ENCODE measurements around the gene HEXD.

The HEXD gene

DNA sequence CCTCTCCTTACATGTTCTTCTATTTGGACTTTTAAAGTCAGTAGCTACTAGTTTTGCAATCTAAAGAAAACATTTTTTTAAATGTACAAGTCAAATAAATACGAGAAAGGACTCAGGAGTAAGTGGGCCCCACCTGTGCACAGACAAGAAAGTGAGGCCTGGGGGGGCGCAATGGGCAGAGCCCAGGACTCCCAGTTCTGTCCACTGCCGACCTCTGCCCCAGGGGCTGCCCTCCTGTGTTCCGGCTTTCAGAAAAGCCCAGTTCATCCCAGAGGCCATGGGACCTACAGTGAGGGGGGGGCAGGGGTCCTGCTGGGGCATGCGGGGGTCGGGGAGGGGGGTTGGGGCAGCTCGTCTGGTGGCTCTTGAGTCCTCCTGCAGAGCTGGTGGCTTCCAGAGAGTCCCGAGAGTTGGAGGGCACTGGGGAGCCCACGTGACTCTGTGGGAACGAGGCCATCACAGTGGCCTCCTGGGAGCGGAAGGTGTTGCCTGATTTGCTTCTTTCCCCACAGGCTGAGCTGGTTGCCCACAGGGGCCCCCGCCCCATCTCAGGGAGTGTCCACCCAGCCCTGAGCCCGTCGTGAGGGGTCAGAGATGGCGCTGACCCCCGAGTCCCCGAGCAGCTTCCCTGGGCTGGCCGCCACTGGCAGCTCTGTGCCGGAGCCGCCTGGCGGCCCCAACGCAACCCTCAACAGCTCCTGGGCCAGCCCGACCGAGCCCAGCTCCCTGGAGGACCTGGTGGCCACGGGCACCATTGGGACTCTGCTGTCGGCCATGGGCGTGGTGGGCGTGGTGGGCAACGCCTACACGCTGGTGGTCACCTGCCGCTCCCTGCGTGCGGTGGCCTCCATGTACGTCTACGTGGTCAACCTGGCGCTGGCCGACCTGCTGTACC is 44.2 kb upstream of the HEXD start:
- Histone ChIP-seq H3K14ac (ENCODE audit: low read length in 2 of 2) (no peak overlapping the region), H2BK12ac (ENCODE audit: low read length in 2 of 2) (no peak overlapping the region), H2AK5ac (ENCODE audit: low read length, severe bottlenecking) (no peak overlapping the region)

DNA sequence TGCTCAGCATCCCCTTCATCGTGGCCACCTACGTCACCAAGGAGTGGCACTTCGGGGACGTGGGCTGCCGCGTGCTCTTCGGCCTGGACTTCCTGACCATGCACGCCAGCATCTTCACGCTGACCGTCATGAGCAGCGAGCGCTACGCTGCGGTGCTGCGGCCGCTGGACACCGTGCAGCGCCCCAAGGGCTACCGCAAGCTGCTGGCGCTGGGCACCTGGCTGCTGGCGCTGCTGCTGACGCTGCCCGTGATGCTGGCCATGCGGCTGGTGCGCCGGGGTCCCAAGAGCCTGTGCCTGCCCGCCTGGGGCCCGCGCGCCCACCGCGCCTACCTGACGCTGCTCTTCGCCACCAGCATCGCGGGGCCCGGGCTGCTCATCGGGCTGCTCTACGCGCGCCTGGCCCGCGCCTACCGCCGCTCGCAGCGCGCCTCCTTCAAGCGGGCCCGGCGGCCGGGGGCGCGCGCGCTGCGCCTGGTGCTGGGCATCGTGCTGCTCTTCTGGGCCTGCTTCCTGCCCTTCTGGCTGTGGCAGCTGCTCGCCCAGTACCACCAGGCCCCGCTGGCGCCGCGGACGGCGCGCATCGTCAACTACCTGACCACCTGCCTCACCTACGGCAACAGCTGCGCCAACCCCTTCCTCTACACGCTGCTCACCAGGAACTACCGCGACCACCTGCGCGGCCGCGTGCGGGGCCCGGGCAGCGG is 43.4 kb upstream of the HEXD start:
- 83% methylated on average over 74 of the region's 79 CpGs for WGBS
- Histone ChIP-seq H3K23ac (ENCODE audit: low read length in 2 of 2) (no peak overlapping the region), H3K9me3 (ENCODE audit: control insufficient read depth, low read length) (no peaks in the 10 kb centered on the region)

More for the DNA sequence above, 44.2 kb upstream of the HEXD start:
- 92% methylated on average over 37 of the region's 37 CpGs for WGBS
- Histone ChIP-seq H3K4me3 (ENCODE audit: insufficient read depth in 1 of 2, low read depth in 1 of 2, low read length in 2 of 2) (no peak overlapping the region), H3K36me3 (ENCODE audit: control insufficient read depth in 1 of 2, insufficient read depth in 2 of 2, low read depth in 1 of 2, low read length in 2 of 2) (no peaks in the 10 kb centered on the region), H2BK15ac (ENCODE audit: low read depth, poor library complexity, severe bottlenecking) (no peak overlapping the region), H3K9ac (ENCODE audit: low read length) (no peak overlapping the region), H3K9me3 (ENCODE audit: control insufficient read depth, low read length) (no peaks in the 10 kb centered on the region), H4K91ac (ENCODE audit: low read length) (no peak overlapping the region), H3K4me2 (ENCODE audit: low read length, poor library complexity, severe bottlenecking) (no peak overlapping the region), H3K79me1 (replicated peaks; ENCODE audit: low read length, poor library complexity, severe bottlenecking) (no peaks in the 10 kb centered on the region), H3K27me3 (ENCODE audit: control insufficient read depth in 1 of 2, insufficient read depth in 1 of 2, low read length in 2 of 2) (peaks cover 53 to 84% of the 10 kb centered on the region in 2 experiments), H3K23ac (ENCODE audit: low read length in 2 of 2) (no peak overlapping the region), H2AFZ (ENCODE audit: low read depth, low read length) (no peak overlapping the region), H3K27ac (ENCODE audit: low read length, poor library complexity, severe bottlenecking) (no peak overlapping the region), H4K8ac (ENCODE audit: low read length) (no peak overlapping the region), H2BK120ac (ENCODE audit: low read depth, low read length) (no peak overlapping the region), H3K4ac (ENCODE audit: low read depth in 1 of 2, low read length in 2 of 2) (no peak overlapping the region), H2BK5ac (ENCODE audit: low read depth, low read length, poor library complexity, severe bottlenecking) (no peak overlapping the region), H3K4me1 (ENCODE audit: control insufficient read depth, insufficient read depth, low read depth, low read length) (peaks cover 16% of the 10 kb centered on the region), H3K18ac (ENCODE audit: low read depth in 1 of 2, low read length in 2 of 2) (no peak overlapping the region)
- no peak for DNase-seq

DNA sequence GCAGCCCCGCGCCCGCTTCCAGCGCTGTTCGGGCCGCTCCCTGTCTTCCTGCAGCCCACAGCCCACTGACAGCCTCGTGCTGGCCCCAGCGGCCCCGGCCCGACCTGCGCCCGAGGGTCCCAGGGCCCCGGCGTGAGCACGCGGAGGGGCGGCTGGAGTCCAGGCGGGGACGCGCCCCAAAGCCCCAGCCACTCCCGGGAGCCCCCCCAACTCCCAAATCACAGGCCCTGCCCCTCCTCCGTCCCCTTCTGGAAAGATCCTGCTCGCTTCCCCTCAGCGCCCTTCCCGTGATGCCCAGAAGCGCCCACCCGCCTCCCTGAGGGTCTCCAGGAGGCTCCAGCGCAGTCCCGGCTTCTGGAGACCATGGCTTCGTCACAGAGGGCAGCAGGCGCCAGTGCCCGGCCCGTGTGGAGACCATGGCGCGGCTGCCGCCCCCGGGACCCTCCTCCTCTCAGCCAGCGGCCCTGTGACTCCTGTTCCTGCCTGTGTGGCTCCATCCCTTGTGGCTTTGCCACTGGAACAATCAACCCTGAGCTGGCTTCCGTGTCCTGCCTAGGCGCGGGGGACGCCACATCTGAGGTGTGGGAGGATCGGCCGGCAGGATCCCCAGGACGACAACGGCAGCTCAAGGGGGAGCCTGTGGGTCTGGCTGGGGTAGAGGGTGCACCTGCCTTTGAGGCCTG is 42.6 kb upstream of the HEXD start:
- Histone ChIP-seq H3K27me3 (ENCODE audit: control insufficient read depth in 1 of 2, insufficient read depth in 1 of 2, low read length in 2 of 2) (peaks cover 52 to 81% of the 10 kb centered on the region in 2 experiments), H4K91ac (ENCODE audit: low read length) (no peak overlapping the region), H3K9ac (ENCODE audit: low read length) (no peak overlapping the region), H3K79me1 (replicated peaks; ENCODE audit: low read length, poor library complexity, severe bottlenecking) (no peaks in the 10 kb centered on the region), H3K23ac (ENCODE audit: low read length in 2 of 2) (no peak overlapping the region), H2BK15ac (ENCODE audit: low read depth, poor library complexity, severe bottlenecking) (no peak overlapping the region), H2BK12ac (ENCODE audit: low read length in 2 of 2) (no peak overlapping the region), H3K27ac (ENCODE audit: low read length, poor library complexity, severe bottlenecking) (no peak overlapping the region), H2BK5ac (ENCODE audit: low read depth, low read length, poor library complexity, severe bottlenecking) (no peak overlapping the region), H3K4me3 (ENCODE audit: insufficient read depth in 1 of 2, low read depth in 1 of 2, low read length in 2 of 2) (no peak overlapping the region), H3K36me3 (ENCODE audit: control insufficient read depth in 1 of 2, insufficient read depth in 2 of 2, low read depth in 1 of 2, low read length in 2 of 2) (peaks cover 0 to 3% of the 10 kb centered on the region in 2 experiments), H3K4ac (ENCODE audit: low read depth in 1 of 2, low read length in 2 of 2) (no peak overlapping the region), H3K4me1 (ENCODE audit: control insufficient read depth, insufficient read depth, low read depth, low read length) (peaks cover 15% of the 10 kb centered on the region), H2AFZ (ENCODE audit: low read depth, low read length) (no peak overlapping the region), H3K14ac (ENCODE audit: low read length in 2 of 2) (no peak overlapping the region), H3K18ac (ENCODE audit: low read depth in 1 of 2, low read length in 2 of 2) (no peak overlapping the region), H3K4me2 (ENCODE audit: low read length, poor library complexity, severe bottlenecking) (no peak overlapping the region), H2AK5ac (ENCODE audit: low read length, severe bottlenecking) (no peak overlapping the region), H4K8ac (ENCODE audit: low read length) (no peak overlapping the region), H2BK120ac (ENCODE audit: low read depth, low read length) (no peak overlapping the region), H3K9me3 (ENCODE audit: control insufficient read depth, low read length) (no peaks in the 10 kb centered on the region)
- no peak for DNase-seq
- WGBS, result 92% methylated on average over 46 of the region's 46 CpGs

More for the DNA sequence above, 43.4 kb upstream of the HEXD start:
- no peak overlapping the region for H4K91ac ChIP-seq (ENCODE audit: low read length)
- no peak for DNase-seq
- no peak overlapping the region for H3K9ac ChIP-seq (ENCODE audit: low read length)
- no peak overlapping the region for H4K8ac ChIP-seq (ENCODE audit: low read length)
- H3K14ac ChIP-seq (ENCODE audit: low read length in 2 of 2), result no peak overlapping the region
- no peak overlapping the region for H3K4ac ChIP-seq (ENCODE audit: low read depth in 1 of 2, low read length in 2 of 2)
- peaks cover 16% of the 10 kb centered on the region for H3K4me1 ChIP-seq (ENCODE audit: control insufficient read depth, insufficient read depth, low read depth, low read length)
- peaks cover 54 to 80% of the 10 kb centered on the region in 2 experiments for H3K27me3 ChIP-seq (ENCODE audit: control insufficient read depth in 1 of 2, insufficient read depth in 1 of 2, low read length in 2 of 2)
- H3K27ac ChIP-seq (ENCODE audit: low read length, poor library complexity, severe bottlenecking), result no peak overlapping the region
- H2BK5ac ChIP-seq (ENCODE audit: low read depth, low read length, poor library complexity, severe bottlenecking), result no peak overlapping the region
- no peak overlapping the region for H3K4me2 ChIP-seq (ENCODE audit: low read length, poor library complexity, severe bottlenecking)
- no peak overlapping the region for H2BK12ac ChIP-seq (ENCODE audit: low read length in 2 of 2)
- no peak overlapping the region for H3K4me3 ChIP-seq (ENCODE audit: insufficient read depth in 1 of 2, low read depth in 1 of 2, low read length in 2 of 2)
- H2BK15ac ChIP-seq (ENCODE audit: low read depth, poor library complexity, severe bottlenecking), result no peak overlapping the region
- H2AK5ac ChIP-seq (ENCODE audit: low read length, severe bottlenecking), result no peak overlapping the region
- no peak overlapping the region for H2AFZ ChIP-seq (ENCODE audit: low read depth, low read length)
- H3K79me1 ChIP-seq (replicated peaks; ENCODE audit: low read length, poor library complexity, severe bottlenecking), result no peaks in the 10 kb centered on the region
- no peak overlapping the region for H3K18ac ChIP-seq (ENCODE audit: low read depth in 1 of 2, low read length in 2 of 2)
- H3K36me3 ChIP-seq (ENCODE audit: control insufficient read depth in 1 of 2, insufficient read depth in 2 of 2, low read depth in 1 of 2, low read length in 2 of 2), result peaks cover 0 to 2% of the 10 kb centered on the region in 2 experiments
- no peak overlapping the region for H2BK120ac ChIP-seq (ENCODE audit: low read depth, low read length)
